OCI-M2 (cell line): ENCODE results near the gene LTK.

Experiments
- DNase-seq: peaks from one replicate; lab custom pipeline; 2025; ENCODE audit not compliant: unreplicated experiment; lab: John Stamatoyannopoulos, UW

LTK gene

DNA sequence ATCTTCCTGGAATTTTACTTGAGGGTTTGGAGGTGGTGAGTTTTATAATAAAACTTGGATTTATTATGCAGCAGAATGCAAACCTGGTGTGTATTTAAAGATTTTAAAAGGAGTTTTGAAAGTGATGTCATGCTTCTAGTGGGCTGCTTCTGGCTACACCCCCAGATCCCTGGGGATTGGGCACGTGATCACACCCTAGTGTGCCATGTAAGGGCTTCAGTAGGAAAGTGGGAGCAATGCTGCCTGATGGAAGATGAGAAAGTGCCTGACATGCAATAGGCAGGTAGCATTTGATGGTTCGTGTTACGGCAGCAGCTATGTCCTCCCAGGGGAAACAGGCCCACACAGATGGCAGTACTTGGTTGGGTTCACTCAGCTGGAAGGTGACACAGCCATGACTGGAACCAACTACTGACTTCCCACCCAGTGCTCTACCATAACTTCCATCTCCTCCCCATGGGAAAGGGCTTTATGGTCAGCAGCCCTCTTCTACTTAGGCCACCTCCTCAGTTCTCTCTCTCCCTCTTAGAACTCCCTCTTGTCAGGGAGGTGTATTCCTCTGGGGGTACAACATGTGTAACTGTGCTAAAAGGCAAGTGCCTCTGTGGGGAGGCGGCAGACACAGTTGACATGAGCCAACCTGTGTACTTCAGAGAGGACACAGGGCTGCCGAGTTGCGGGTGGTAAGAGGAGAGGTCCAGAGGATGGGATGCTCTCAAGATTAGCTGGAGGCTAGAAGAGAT lies 14.3 kb downstream of the LTK start:
- DNase-seq, result no peak

DNA sequence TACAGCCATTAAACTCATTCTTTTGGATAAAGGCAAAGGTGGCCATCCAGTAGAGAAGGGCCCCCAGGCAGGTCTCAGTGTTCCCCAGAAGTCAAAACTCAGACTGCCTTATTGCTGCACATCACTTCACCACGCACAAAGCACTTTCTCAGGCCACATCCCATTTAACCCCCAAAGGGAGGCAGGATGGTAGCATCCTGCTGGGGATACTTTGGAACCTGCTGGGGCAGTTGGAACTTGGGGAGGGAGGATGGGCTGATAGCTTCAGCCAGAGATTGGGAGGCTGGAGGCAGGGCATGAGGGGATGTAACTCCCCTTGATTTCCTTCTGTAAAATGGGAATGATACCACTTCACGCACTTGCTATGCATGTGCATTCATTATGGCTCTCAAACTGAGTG lies 15.0 kb downstream of the LTK start:
- no peak for DNase-seq

DNA sequence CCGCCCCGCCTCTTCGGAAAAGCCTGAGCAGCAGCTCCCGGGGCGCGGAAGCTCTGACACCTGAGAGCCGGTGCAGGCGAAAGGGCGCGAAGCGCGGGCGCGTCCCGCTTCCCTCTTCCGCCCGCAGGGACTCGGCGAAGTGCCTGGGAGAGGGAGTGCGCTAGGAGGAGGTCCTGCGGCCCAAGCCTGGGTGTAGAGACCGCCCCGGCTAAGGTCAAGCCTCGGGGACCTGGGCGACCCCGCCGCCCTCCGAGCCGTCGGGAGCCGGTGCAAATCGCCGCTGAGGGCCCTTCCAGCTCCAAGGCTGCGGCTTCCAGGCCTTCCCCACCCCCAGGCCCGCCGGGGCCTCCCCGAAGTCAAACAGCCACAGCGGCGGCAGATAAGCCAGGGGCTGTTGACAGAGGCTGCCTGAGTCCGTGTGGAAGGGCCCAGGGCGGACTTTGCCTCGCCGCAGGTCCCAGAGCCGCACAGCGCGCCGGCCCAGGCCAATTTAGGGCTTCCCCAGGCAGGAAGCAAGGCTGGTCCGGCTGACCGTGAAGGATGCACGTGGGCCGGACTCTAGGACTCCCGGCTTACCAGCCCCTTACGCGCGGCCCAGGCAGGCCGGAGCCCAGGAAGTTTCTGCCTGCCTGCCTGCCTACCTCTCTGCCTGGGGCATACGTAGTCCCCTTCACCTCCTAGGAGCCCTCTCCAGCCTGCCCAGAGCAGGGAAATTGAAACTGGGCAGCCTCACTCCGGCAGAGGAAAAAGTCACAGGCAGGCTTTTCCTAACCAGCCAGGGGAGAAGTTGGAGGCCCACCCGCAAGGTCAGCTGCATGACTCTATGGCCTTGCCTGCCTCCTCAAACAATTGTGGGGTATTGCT lies 17.7 kb downstream of the LTK start:
- no peak for DNase-seq

DNA sequence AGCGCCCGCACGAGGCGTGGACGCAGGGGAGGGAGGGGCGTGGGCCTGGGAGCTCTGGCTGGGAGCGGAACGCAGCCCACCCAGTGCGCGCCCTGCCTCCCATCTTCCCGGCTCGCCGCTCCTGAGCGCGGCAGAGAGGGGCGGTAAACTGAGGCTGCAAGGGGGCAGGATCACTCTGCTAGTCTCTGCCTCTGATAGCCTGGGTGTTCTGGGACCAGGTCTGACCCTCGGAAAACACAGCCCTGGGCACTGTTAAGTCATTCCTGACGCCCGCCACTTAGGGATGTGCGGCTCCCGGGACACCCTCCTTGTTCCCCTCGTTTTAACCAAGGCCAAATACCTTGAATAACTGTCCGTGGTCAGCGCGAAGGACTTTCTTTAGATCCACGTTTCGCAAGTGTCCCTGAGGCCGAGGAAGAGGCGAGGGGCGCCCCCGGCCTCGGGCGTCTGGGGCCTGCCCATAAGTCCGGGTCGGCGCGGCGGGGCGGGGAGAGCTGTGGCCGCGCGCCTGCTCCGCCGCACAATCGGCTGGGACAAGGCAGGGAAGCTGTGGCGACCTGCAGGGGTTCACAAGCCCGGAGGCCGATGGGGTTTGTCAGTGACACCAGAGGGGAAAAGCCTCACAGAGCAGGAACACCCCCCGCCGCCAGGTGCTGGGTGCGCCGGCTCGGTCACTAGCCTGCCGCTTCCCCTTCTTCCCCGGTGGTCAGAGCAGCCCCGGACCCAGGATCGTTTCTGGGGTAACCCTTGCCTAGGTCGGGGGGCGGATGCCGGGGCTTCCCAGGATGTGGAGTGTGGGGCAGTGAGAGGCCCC lies 18.5 kb downstream of the LTK start:
- DNase-seq, result no peak

DNA sequence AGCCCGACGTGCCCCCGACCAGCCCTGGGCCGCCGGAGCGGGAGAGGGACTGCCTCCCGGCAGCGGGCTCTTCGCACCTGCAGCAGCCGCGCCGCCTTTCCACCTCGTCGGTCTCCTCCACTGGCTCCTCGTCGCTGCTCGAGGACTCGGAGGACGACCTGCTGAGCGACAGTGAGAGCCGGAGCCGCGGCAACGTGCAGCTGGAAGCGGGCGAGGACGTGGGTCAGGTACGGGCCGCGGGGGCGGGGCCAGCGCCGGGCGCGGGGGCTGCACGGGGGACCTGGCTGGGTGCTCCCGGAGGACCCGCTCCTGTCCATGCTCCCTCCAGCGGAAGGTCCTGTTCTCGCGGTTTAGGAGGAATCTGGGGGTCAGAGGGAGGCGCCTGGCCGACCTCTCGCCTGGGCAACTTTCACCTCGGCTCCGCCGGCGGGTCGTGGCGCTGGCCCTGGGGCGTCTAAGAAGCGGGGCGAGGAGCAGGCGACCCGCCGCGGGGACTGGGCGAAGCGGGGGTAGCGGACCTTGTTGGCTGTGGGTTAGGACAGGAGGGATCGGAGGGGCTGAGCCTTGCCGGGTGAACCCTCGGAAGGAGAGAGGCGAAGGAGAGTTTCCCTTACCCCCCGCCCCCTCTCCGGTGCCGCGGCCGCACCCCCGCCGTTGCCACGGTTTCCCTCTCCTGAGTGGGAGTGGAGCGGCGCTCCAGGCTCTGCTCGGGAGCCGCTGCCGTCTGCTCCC lies 19.3 kb downstream of the LTK start:
- DNase-seq, result no peak

DNA sequence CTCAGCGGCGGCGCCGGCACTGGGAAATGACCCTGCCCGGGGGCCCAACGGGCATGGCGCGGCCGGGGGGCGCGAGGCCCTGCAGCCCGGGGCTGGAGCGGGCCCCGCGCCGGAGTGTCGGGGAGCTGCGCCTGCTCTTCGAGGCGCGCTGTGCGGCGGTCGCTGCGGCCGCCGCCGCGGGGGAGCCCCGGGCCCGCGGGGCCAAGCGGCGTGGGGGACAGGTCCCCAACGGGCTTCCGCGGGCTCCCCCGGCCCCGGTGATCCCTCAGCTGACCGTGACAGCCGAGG lies 19.8 kb downstream of the LTK start:
- no peak for DNase-seq

DNA sequence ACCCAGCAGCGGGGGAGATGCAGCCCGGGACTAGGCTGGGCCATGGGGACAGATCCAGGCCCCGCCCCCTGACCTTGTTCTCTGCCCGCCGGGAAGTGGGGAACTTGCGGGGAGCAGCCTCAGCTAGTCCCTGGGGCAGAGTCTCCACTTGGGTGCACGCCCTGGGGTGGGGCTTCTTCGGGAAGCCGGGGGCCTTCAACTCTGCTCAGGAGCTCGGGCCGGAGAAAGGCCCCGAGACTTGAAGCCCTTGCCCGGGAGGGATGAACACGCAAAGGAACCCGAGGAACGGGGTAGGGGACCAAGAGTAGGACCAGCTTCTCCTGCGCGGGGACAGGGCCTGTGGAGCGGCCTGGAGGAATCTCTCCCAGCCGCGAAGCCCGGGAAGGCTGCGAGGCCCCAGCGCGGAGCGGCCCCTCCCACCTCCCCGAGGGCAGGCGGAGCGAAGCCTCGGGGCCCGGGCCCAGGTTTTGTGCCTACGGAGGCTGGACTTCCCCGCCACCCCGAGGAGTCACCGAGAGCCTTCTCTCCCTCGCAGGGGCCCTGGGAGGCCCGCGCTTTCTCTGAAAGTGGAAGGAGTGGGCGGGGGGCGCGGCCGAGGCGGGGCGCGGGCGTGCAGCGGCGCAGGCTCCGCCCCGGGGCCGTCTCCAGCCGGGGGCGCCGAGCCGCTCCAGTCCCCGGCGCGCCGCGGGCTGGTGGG lies 20.3 kb downstream of the LTK start, which contains the start of gene ITPKA:
ITPKA (plus strand) TSS at position 670 of the 697 bp plus-strand sequence. CDS start 54 bp downstream, outside the sequence.
- DNase-seq, result no peak

DNA sequence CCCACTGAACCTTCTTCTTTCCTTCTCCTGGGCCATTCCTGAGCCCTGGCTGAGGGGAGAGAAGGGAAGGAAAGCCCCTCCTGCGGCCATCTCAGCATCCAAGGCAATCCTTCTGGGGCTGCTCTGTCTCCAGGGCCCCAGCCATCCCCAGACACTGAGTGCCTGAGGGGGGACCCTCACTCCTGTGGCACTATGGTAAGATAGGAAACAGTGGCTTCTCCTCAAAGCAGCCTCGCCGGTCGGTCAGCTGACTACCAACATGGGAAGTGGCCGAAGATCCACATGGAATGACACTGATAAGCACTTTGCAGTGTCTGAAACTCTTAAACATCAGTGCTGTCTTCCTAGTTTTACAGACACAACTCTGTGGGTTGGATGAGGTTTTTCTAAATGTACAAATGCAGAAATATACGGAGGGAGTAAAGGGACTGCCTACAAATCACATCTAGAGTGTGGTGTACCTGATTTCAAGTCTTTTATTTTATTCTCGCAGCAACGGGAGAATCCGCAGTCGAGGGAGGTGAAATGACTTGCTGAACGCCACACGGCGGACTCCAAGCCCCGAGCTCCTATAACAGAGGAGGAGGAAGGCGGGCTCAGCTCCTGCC lies 20.9 kb downstream of the LTK start:
- DNase-seq, result no peak

DNA sequence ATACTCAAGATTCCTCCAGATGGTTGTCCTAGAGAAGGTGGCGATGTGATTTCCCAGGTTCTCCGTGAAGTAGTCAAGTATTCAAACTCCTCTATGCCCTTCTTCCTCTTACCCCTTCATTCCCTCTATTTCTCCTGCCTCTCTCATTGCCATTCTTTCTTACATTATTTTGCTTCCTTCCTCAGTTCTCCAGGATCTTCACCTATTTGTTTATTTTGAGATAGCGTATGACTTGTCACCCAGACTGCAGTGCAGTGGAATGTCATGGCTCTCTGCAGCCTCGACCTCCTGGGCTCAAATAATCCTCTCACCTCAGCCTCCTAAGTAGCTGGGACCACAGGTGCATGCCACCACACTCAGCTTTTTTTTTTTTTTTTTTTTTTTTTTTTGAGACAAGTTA lies 21.7 kb downstream of the LTK start:
- DNase-seq, result no peak

DNA sequence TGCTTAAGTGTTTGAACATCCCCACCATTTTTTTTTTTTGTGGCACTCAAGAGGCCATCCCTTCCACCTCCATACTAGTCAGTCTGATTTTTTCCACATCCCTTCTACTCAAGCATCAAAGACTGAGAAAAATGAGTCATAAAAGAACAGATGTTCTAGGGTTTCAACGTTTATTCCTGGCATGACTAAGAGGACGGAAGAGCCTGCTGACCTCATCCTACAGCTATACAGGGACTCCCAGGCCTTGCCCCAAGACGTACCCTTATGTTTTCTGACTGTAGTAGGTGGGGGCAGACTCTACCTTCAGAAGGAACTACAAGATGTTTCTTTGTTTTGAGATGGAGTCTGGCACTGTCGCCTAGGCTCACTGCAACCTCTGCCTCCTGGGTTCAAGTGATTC lies 23.3 kb downstream of the LTK start:
- DNase-seq, result no peak

DNA sequence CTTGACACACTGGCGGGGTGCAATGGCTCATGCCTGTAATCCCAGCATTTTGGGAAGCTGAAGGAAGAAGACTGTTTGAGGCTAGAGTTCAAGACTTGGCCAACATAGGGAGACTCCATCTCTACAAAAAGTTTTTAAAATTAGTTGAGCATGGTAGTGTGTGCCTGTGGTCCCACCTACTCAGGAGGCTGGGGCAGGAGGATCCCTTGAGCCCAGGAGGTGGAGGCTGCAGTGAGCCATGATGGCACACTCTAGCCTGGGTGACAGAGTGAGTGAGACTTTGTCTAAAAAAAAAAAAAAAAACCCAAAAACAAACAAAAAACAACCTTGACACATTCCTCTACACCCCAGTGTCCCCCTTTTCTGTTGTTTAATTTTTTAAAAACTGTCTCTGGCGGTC lies 24.0 kb downstream of the LTK start:
- no peak for DNase-seq

DNA sequence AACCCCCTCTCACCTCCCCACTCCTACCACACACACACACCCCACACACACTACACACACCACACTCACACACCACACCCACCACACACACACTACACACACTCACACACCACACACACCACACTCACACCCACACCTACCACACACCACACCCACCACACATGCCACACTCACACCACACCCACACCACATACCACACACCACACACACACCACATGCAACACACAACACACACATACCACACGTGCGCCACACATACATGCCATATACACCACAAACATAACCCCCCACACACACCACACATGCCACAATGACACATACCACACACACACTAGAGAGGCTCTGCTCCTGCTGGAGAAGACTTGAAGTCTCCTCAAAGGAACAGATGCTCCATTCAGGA lies 25.8 kb downstream of the LTK start:
- no peak for DNase-seq

DNA sequence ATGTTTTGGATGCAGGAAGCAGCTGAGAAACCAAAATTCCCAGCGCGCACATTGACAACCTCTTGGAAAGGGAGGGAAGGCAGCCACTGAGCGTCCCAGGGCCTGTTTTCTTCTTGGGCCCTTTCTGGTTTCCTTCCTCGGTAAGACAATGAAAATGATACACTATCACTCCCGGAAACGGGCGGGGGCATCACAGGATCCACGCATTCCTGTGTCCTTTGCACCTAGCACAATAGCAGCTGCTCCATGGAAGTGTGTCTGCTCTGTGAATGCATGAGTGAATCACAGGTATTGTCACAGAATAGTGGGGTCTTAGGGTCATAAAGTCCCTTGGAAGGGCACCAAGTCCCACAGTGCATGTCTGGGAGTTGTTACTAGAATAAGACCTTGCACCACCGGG lies 26.2 kb downstream of the LTK start:
- no peak for DNase-seq

DNA sequence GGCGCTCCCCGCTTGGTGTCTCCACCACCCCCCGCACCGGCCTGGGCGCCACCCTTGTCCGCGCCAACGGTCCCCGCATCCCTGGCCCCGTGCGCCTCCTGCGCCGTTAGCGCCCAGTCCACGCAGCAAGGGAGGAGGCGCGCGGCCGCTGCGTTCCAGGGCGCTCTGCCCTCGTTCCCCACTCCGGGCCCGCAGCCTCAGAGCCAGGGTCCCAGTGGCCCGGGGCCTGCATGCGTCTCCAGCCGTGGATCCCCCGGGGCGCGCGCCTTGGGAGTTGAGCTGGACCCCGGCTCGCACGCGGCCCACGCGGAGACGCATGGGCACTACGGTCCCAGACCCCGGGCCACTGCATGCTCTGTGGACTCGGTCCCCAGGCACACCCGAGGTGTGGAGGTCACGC lies 27.3 kb downstream of the LTK start:
- DNase-seq, result no peak

DNA sequence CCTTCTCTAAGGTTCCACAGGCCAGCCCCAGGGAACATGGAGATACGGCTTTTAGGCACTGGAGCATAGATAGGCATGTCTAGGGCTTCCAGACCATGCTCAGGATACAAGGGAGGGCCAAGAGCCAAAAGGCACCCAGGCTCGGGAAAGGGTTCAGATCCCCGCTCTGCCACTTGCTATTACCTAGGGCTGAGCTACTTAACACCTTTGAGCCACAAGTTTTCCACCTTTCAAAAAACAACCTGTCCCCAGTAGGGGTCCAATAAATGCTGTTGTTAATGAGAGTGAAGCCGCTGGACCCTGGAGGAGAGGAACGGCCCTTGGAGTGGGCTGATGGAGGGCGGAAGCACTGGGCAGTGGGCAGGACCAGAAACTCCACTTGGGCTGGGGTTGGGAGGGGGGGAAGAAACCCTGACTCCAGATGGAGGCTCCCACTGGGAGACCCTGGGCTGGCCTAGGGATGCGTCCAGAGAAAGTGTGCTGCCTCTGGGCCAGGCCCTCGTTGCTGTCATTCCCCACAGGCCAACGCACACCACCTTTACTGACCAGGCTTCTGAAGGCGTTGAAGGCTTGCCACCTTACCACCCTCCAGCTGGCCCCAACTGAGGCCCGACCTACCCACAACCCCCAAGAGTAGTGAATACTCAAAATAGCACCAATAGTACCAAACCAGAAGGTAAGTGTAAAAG lies 28.5 kb downstream of the LTK start:
- no peak for DNase-seq

DNA sequence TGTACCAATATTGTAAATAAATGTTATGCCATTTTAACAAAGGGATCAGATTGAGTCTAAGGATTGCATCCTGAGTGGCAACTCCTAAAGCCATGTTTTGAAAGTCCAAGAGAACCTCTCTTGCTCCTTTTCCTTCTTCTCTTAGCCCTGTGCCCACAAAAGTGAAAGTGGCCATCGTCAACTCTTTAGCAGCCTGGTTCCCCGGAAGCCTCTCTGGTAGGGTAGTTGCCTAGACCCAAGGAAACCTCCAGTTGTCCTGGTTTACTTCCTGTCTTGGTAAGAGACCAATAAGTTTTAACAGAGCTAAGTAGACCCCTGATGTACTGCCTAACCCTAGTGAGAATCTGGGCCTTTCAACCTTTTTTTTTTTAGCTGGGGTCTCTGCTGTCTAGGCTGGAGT lies 30.1 kb downstream of the LTK start:
- DNase-seq, result no peak

DNA sequence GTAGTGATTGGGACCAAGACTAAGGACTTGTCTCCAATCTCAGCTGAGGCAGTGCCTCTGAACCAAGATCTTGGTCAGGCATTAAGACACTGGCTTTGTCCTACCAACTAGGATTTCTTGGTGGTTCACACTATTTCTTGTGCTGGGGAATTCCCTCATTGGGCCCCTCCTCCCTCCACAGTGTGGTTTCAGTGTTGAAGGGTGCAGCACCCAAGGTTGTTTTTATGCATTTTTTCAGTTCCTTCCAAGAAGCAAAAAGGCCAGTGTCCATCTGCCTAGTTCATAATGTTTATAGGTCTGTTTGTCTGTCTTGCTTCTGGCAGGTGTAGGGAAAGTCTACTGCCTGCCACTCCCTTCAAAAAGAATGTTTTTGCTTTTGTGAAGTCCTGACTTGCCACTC lies 30.5 kb downstream of the LTK start:
- no peak for DNase-seq

DNA sequence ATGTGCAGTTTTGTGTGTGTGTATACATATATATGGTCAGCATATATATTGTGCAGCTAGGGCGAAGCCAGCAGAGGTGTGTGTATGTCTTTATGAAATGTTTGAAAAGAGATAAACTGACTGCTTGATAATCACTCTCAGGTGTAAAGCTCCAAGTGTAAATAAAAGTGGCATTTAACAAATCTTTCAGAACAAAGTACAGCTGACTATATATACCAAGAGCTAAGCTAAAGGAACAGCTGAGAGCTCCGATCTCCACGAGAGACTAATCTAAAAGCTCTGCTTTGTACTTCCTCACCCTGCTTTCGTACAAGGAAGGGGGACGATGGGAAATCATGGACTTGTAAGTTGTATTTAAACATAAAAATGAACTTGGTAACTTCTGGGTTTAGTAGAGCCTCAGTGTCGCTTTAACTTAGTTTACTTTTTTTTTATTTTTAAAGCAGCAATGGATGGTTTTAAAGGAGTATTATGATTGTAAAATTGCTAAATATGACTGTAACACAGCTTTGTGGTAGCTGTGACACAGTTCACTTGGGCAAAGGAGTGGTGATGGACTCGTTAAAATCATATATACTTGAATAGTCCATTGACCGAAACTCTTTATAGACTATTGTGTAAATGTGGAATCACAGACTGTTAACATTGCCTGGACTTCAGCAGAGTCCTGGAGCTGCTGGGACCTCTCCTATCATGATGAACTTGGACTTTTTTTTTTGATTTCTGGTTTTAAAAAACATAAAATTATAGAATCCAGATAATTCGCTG lies 31.3 kb downstream of the LTK start:
- DNase-seq, result no peak
